GM21723 (cell line): Measurements from ENCODE around the gene TOX2.

Experiments used
- ATAC-seq: cut with Tn5 transposase; IDR thresholded peaks from one replicate; pipeline ENCODE4 v1.9.1; 2021; ENCODE audit warnings: mild to moderate bottlenecking, moderate library complexity; ENCODE audit not compliant: unreplicated experiment

The TOX2 gene

DNA sequence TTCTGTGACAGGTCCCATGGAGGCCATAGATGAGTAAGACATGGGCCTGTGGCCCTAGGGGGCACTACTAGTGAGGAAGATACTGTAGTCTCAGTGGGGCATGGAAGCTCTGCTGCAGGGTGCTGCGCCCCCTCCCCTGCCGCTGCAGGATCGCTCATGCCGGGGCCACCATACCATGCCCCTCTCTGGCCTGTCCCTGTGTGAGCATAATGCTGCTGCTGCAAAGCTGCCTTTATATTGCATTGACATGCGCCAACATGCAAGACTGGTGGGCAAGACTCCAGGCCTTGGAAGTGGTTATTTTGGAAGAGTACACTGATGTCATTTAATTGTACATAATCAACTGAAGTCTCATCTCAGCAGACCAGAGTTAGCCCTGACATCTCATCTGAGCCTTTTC, 60.0 kb downstream of the TOX2 start:
- no peak for ATAC-seq

GRCh38 chr20:43975096-43975768, 60.6 kb downstream of the TOX2 start:
- ATAC-seq, result no peak

DNA sequence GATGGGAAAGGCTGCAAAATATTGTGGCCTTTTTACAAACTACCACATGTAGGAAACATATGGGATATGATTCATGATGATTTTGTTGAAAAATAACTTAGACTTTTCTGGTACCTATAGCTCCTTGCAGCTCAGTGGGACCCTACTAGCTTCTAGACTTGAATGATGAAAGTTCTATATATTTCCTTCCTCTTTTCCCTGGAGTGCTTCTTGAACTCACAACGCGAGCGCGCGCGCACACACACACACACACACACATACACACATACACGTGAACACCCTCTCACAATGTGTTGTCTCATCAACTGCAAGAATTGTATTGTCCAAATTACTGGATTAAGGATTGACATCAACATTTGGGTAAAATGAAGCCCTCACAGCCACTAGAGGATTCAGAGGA, 61.9 kb downstream of the TOX2 start:
- no peak for ATAC-seq

GRCh38 chr20:43977252-43977651, 62.6 kb downstream of the TOX2 start:
- no peak for ATAC-seq

- ATAC-seq, result no peak
Observed at GRCh38 chr20:43977962-43978361, 63.3 kb downstream of the TOX2 start.

DNA sequence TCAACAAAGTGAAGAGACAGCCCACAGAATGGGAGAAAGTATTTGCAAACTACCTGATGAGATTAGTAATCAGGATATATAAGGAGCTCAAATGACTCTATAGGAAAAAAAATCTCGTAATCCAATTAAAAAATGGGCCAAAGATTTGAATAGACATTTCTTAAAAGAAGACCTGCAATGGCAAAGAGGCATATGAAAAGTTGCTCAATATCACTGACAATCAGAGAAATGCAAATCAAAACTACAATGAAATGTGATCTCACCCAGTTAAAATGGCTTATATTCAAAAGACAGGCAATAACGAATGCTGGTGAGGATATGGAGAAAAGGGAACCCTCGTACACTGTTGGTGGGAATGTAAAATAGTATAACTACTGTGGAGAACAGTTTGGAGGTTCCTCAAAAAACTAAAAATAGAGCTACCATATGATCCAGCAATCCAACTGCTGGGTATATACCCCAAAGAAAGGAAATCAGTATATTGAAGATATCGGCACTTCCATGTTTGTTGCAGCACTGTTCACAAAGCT, 65.0 kb downstream of the TOX2 start:
- no peak for ATAC-seq

DNA sequence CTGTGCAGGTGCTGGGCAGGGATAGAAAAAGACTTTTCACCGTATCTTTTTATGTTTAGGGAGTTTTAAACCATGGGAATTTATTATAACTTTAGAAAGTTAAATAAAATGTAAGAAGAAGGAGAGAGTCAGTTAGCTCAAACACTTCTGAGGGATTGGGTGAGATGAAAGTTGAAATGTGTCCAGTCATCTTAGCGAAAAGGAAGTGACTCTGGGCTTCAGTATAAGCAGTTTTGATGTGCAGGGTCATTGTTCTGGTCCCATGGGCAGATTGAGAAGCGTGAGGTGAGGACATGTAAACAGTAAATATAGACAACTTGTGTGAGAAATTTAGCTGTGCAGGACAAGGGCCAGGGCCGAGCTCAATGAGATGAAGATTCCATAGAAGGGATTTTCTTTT, 66.9 kb downstream of the TOX2 start:
- ATAC-seq, result no peak

DNA sequence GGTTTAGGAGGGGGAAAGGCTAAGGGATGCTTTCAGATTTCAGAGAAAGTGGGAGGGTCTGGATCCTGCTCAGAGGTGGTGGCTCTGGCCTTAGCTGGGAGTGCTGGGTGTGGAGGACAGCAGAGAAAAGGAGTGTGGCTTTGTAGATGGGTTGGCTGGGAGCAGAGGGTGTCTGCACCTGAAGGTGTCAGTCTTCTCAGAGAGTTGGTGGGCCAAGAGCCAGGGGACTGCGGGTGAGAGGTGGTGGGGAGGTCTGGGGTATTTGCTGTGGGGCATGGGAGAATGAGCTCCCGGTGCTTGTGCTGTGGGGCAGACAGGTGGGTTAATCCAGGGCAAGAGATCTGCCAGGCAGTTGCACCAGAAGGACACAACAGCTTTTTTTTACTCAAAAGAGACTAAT, 67.4 kb downstream of the TOX2 start:
- no peak for ATAC-seq

DNA sequence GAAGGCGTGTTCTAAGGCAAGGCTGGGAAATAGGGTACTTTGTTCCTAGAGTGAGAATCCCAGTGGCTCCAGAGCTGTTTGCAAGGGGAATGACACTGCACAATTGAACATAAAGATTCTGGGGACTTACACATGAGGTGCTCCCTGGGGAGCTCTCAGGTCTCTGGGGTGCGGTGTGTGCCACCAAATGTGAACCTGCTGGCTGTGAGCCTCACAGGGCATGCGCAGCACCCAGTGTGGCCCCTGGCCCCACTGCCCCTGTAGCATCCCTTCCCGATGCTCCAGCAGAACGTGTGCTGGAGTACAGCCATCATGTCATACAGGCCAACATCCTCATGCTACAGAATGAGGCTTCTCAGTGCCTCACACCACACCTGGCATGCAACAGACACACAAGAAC, 68.2 kb downstream of the TOX2 start:
- ATAC-seq, result no peak

DNA sequence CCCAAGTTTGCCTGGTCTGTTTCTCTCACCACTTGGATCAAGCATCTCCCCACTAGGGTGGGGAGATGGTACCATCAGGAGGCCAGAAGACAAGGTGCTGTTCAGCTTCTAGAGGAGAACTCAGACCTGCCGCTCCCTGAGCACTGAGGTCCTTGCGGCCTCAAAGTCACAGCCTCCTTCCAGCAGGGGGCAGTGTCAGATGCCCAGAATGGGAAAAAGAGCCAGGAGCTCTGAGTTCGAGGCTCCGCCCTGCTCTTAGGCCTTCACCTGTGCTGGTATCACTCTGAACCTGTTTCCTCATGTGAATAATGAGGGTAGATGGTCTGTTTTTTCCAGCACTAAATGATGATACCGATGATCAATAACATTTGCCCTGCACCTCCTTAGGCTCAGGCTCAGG, 68.7 kb downstream of the TOX2 start:
- no peak for ATAC-seq

- ATAC-seq, result no peak
Observed at GRCh38 chr20:43983904-43984361, 69.3 kb downstream of the TOX2 start.

GRCh38 chr20:43984587-43984986, 69.9 kb downstream of the TOX2 start:
- ATAC-seq, result no peak

GRCh38 chr20:43985121-43985520, 70.5 kb downstream of the TOX2 start:
- no peak for ATAC-seq

GRCh38 chr20:43985608-43986316, 71.1 kb downstream of the TOX2 start:
- no peak for ATAC-seq

- ATAC-seq, result no peak
Observed at GRCh38 chr20:43987018-43987417, 72.4 kb downstream of the TOX2 start.

DNA sequence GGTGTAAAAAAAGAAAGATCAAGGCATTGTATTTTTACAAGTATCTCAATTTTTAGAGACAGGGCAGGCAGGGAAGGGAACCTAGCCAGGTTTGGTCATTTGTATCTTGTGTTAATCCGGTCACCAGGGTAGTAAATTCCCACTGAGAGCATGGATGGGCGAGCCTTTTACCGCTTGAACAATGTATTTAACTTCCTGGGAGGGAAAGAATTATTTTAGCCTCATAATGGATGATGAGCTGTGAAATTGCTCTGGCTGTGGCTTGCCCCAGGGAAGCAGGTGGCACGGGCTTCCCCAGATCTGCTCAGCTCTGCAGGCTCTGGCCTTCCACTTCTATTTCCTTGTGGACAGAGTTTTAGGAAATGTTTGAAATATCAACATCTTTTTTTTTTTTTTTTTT, 72.9 kb downstream of the TOX2 start:
- ATAC-seq, result no peak

- ATAC-seq, result no peak
Observed at GRCh38 chr20:43988451-43988850, 73.8 kb downstream of the TOX2 start.

DNA sequence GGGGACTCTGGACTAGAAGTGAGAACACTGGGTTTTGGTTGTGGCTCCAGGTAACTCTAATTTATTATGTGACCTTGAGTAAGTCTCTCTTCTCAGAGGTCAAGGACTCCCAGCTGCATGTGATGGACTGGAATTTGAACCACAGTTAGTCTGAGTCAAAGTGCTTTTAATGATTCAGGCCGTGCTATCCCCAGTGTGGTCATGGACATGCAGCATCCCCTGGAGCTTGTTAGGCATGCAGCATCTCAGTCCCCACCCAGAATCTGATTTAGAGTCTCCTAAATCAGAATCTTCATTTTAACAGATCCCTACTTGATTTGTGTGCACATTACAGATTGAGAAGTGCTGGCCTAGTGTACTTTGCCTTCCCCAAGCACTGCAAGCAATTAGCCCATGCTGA, 74.2 kb downstream of the TOX2 start:
- ATAC-seq, result no peak

- ATAC-seq, result no peak
Observed at GRCh38 chr20:43991261-43991660, 76.6 kb downstream of the TOX2 start.

GRCh38 chr20:43991982-43992381, 77.3 kb downstream of the TOX2 start:
- no peak for ATAC-seq

GRCh38 chr20:43992885-43993284, 78.2 kb downstream of the TOX2 start:
- no peak for ATAC-seq

GRCh38 chr20:43993560-43993959, 78.9 kb downstream of the TOX2 start:
- no peak for ATAC-seq
